ENCODE results near the gene KLHL10. TPM values are rescaled to one million over a fixed set of nuclear protein-coding genes. Genes with fewer than 3 reads are reported as not detected.

Gene KLHL10
- total and polyA plus RNA-seq, 2 of the 13 experiments (the other 11 are each of a cell fraction or from before 2014, with no cell fraction given), result 0.04 to 0.08 TPM

DNA sequence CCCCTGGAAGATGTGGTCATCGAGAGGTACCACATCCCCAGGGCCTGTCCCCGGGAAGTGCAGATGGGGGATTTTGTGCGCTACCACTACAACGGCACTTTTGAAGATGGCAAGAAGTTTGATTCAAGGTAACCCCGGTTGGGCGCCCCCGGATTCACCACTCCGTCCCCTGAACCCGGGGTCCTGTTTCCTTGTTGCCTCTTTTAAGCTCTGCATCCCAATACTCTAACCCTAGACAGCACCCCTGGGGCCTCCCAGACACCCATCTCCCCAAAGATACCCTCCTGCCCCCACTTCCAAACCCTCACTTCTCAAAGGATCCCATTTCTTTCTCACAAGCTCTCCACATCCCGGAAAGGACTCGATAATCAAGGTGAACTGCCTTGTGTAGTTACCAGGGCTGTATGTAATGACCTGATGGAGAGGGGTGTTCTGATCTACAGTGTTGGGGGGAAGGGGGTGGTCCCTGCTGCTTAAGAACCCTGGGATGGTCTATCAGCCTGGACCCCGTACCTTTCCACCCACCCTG is 24.4 kb upstream of the KLHL10 start:
- H3K79me2 ChIP-seq (ENCODE audit: insufficient read depth, low read length), result peaks cover 49% of the 10 kb centered on the region
- peak overlapping the region; percentile 88 for H3K9ac ChIP-seq (ENCODE audit: insufficient read depth, low read depth, low read length)
- ATAC-seq, result no peak
- H2AFZ ChIP-seq (ENCODE audit: low read length), result no peak overlapping the region
- 5% methylated on average over 10 of the region's 12 CpGs for WGBS (ENCODE audit: low lambda C conversion rate)
- H3K4me1 ChIP-seq (ENCODE audit: insufficient read depth, low read length), result peaks cover 58% of the 10 kb centered on the region
- DNase-seq (ENCODE audit: low spot score), result no peak
- H3K36me3 ChIP-seq (replicated peaks in 1 of 2; ENCODE audit: control insufficient read depth in 1 of 2, insufficient read depth in 2 of 2, low read length in 2 of 2), result peaks cover 8 to 16% of the 10 kb centered on the region in 2 experiments
- intact Hi-C loops (cut with micrococcal nuclease; ENCODE audit: unreplicated experiment), result loop anchor here (5.0 to 10.0 kb wide), 2 partner anchors 52 to 144 kb away; partner anchors contain the start of gene KLHL11
- no peaks in the 10 kb centered on the region; a peak in 1 of 5 replicates for H3K27me3 ChIP-seq (ENCODE audit: control insufficient read depth in 1 of 2, insufficient read depth in 2 of 2, low read length in 2 of 2)
- no peaks in the 10 kb centered on the region for H3K9me3 ChIP-seq (ENCODE audit: low read length)
- FAIRE-seq, result no peak
- CTCF ChIA-PET (ENCODE audit: low intra/inter-chr PET ratio, low total read pairs), result interaction anchor here (2.6 kb wide), 1 partner anchor 75 kb away, joined by 14 read pairs; no protein-coding TSS in a partner anchor
- POLR2A ChIA-PET, result interaction anchor here (0.8 to 3.9 kb wide), 16 partner anchors 9 to 147 kb away, joined by 3 to 18 read pairs (median 6); partner anchors contain the start of genes ACLY, EIF1, JUP and KLHL10
- in situ Hi-C loops (cut with HindIII; ENCODE audit: extremely low pct_ligation_motif_present, low pct_unique_long_range_greater_than_20kb), result no loop called here
- no peaks in the 10 kb centered on the region for H4K20me1 ChIP-seq (ENCODE audit: insufficient read depth, low read length)
- no TSS peak for BruUV-seq (replicated peaks)
- peak overlapping the region; percentile 83 to 88 (median 87) for H3K4me3 ChIP-seq (replicated peaks in 1 of 3; ENCODE audit: insufficient read depth in 1 of 3, low read depth in 2 of 3, low read length in 3 of 3)
- peak overlapping the region; percentile 82 for H3K27ac ChIP-seq (ENCODE audit: extremely low read length, insufficient read depth, low read length)
- H3K4me2 ChIP-seq (ENCODE audit: low read depth, low read length), result peak overlapping the region; percentile 94
- TF ChIP-seq ZNF282 (IDR thresholded peaks at IDR 0.05; ENCODE audit: partially characterized antibody) (no peak), MED1 (CRISPR knock-in tag; IDR thresholded peaks at IDR 0.05) (no peak), ZNF337 (CRISPR knock-in tag; IDR thresholded peaks at IDR 0.05; ENCODE audit: borderline replicate concordance, low read depth) (no peak), ZNF678 (CRISPR knock-in tag; IDR thresholded peaks at IDR 0.05) (no peak), ATF7 (IDR thresholded peaks at IDR 0.05) (no peak), ATF7 (CRISPR knock-in tag; IDR thresholded peaks at IDR 0.05) (no peak), NR2F1 (CRISPR knock-in tag; IDR thresholded peaks at IDR 0.05) (no peak), JDP2 (CRISPR knock-in tag; IDR thresholded peaks at IDR 0.05; ENCODE audit: borderline replicate concordance) (no peak), CEBPB (IDR thresholded peaks at IDR 0.05; ENCODE audit: borderline replicate concordance, low read depth, low read length) (no peak), ZNF788 (CRISPR knock-in tag; IDR thresholded peaks at IDR 0.05; ENCODE audit: borderline replicate concordance) (no peak), SNAI1 (CRISPR knock-in tag; IDR thresholded peaks at IDR 0.05; ENCODE audit: borderline replicate concordance) (0 out of 2 replicates have a peak, but pooled peaks have one; percentile 71), GPN1 (CRISPR knock-in tag; IDR thresholded peaks at IDR 0.05; ENCODE audit: borderline replicate concordance) (no peak), ZBTB8A (CRISPR knock-in tag; IDR thresholded peaks at IDR 0.05; ENCODE audit: borderline replicate concordance, low read depth) (no peak), RBM39 (IDR thresholded peaks at IDR 0.05; ENCODE audit: low read depth, low read length, poor library complexity, severe bottlenecking) (no peak), FOXA3 (CRISPR knock-in tag; IDR thresholded peaks at IDR 0.05) (no peak), YEATS2 (CRISPR knock-in tag; IDR thresholded peaks at IDR 0.05; ENCODE audit: borderline replicate concordance) (0 out of 2 replicates have a peak, but pooled peaks have one; percentile 1), FOSL1 (CRISPR knock-in tag; IDR thresholded peaks at IDR 0.05; ENCODE audit: borderline replicate concordance) (no peak), MIXL1 (CRISPR knock-in tag; IDR thresholded peaks at IDR 0.05) (no peak), DR1 (CRISPR knock-in tag; IDR thresholded peaks at IDR 0.05) (0 out of 2 replicates have a peak, but pooled peaks have one; percentile 39), NCOA1 (CRISPR knock-in tag; IDR thresholded peaks at IDR 0.05) (no peak)
- TF ChIP-seq, protein P1, sequence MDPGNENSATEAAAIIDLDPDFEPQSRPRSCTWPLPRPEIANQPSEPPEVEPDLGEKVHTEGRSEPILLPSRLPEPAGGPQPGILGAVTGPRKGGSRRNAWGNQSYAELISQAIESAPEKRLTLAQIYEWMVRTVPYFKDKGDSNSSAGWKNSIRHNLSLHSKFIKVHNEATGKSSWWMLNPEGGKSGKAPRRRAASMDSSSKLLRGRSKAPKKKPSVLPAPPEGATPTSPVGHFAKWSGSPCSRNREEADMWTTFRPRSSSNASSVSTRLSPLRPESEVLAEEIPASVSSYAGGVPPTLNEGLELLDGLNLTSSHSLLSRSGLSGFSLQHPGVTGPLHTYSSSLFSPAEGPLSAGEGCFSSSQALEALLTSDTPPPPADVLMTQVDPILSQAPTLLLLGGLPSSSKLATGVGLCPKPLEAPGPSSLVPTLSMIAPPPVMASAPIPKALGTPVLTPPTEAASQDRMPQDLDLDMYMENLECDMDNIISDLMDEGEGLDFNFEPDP (CRISPR knock-in tag; conservative IDR thresholded peaks at IDR 0.05), result no peak
